Renal cortical epithelial cell (primary cell): ENCODE data around the gene TPRA1. TPM values are rescaled to one million over a fixed set of nuclear protein-coding genes. Genes with fewer than 3 reads are reported as not detected.
A peak's percentile ranks its signal among the peaks of the same experiment; 100 is the strongest.

Source experiments
- DNase-seq: peaks from one replicate; pipeline ENCODE4 v3.0.0-alpha.2; 2011; ENCODE audit warnings: low read depth
- total RNA-seq: library from RNA; depleted of rRNA; stranded (reverse); fragments of >200 nt; gene quantifications from 2 replicates; pipeline ENCODE4 v1.2.3, GENCODE V29; 2014

Gene TPRA1
- total RNA-seq, 1 donor from 2014 or later: 54.2 TPM

GRCh38 chr3:127590282-127590592, 296 bp downstream of the TPRA1 start:
- no peak for DNase-seq

GRCh38 chr3:127589600-127590281, 792 bp downstream of the TPRA1 start:
- no peak for DNase-seq

- peak; percentile 87 for DNase-seq
Measured at GRCh38 chr3:127588806-127589577, 1.5 kb downstream of the TPRA1 start.

- DNase-seq: no peak
Measured at GRCh38 chr3:127587876-127588275, 2.7 kb downstream of the TPRA1 start.

GRCh38 chr3:127585813-127586413, 4.6 kb downstream of the TPRA1 start:
- no peak for DNase-seq

- no peak for DNase-seq
Measured at GRCh38 chr3:127585163-127585812, 5.2 kb downstream of the TPRA1 start.

GRCh38 chr3:127584734-127585133, 5.8 kb downstream of the TPRA1 start:
- no peak for DNase-seq

GRCh38 chr3:127580327-127581060, 10.0 kb downstream of the TPRA1 start:
- DNase-seq: no peak

GRCh38 chr3:127578802-127579201, 11.7 kb downstream of the TPRA1 start:
- no peak for DNase-seq

GRCh38 chr3:127578168-127578567, 12.4 kb downstream of the TPRA1 start:
- DNase-seq: no peak

GRCh38 chr3:127577448-127577847, 13.1 kb downstream of the TPRA1 start:
- DNase-seq: no peak

- DNase-seq: peak; percentile 81
Measured at GRCh38 chr3:127574880-127575878, 15.4 kb downstream of the TPRA1 start.

- DNase-seq: no peak
Measured at GRCh38 chr3:127573912-127574311, 16.6 kb downstream of the TPRA1 start.

GRCh38 chr3:127573401-127573800, 17.1 kb downstream of the TPRA1 start:
- no peak for DNase-seq

- DNase-seq: no peak
Measured at GRCh38 chr3:127572735-127573134, 17.8 kb downstream of the TPRA1 start.

- no peak for DNase-seq
Measured at GRCh38 chr3:127572186-127572585, 18.3 kb downstream of the TPRA1 start.

- no peak for DNase-seq
Measured at GRCh38 chr3:127570520-127570919, 20.0 kb downstream of the TPRA1 start.

- no peak for DNase-seq
Measured at GRCh38 chr3:127569160-127569559, 21.4 kb downstream of the TPRA1 start.

- no peak for DNase-seq
Measured at GRCh38 chr3:127568586-127568985, 21.9 kb downstream of the TPRA1 start.

GRCh38 chr3:127566833-127567232, 23.7 kb downstream of the TPRA1 start:
- no peak for DNase-seq

GRCh38 chr3:127565711-127566110, 24.8 kb downstream of the TPRA1 start:
- DNase-seq: no peak
